Endothelial cell of umbilical vein (primary cell): ENCODE results near the gene SLC24A3. TPM values are rescaled to one million over a fixed set of nuclear protein-coding genes. Genes with fewer than 3 reads are reported as not detected.

Source experiments
- BruUV-seq: library from RNA; stranded (reverse); fragments of 400-500 nt; replicated peaks from 2 replicates; lab custom pipeline; 2021; lab: Mats Ljungman, UMichigan
- CTCF ChIA-PET: fragments of 300-600, 350-600 bp; sonication (Branson Sonifier 250); formaldehyde crosslinking; loops from one replicate; lab custom pipeline; 2021; ENCODE audit warnings: antibody characterized with exemption, inconsistent platforms; lab: Charles Lee
- POLR2A ChIA-PET: fragments of 300-600, 350-600 bp; sonication (Branson Sonifier 250); formaldehyde crosslinking; loops from one replicate; lab custom pipeline; 2021; ENCODE audit warnings: antibody characterized with exemption, inconsistent platforms; lab: Charles Lee
- DNase-seq: peaks from one replicate; pipeline ENCODE4 v3.0.0-alpha.2; 2011; ENCODE audit warnings: low read depth, low spot score
- FAIRE-seq: peaks from 2 replicates; lab custom pipeline; 2011; peaks lifted over from hg19 to GRCh38; lab: Jason Lieb, UNC
- H2AFZ ChIP-seq: 2 replicates; pipeline ENCODE4 v1.6.0; 2012; ENCODE audit warnings: low read depth, low read length, control low read depth, inconsistent platforms
- H3K27ac ChIP-seq: 2 replicates; pipeline ENCODE4 v1.5.1; 2011; ENCODE audit warnings: low read depth, mild to moderate bottlenecking, control low read depth, low read length, moderate library complexity; ENCODE audit not compliant: insufficient read depth
- H3K27me3 ChIP-seq, 2 experiments: 2 replicates each; pipeline versions ENCODE4 v1.6.0 to v1.6.1; 2011; ENCODE audit warnings: low read length in 2 of 2, mixed read lengths in 1 of 2; ENCODE audit not compliant: control insufficient read depth in 2 of 2, insufficient read depth in 2 of 2
- H3K36me3 ChIP-seq, 2 experiments: 2 replicates in 1 of 2; 3 replicates in 1 of 2; pipeline ENCODE4 v1.5.1; 2011; ENCODE audit warnings: low read length in 2 of 2, mild to moderate bottlenecking in 1 of 2, moderate library complexity in 1 of 2; ENCODE audit not compliant: control insufficient read depth in 2 of 2, insufficient read depth in 2 of 2; ENCODE audit errors: extremely low read depth in 1 of 2
- H3K4me1 ChIP-seq: 3 replicates; pipeline ENCODE4 v1.5.1; 2011; ENCODE audit warnings: mild to moderate bottlenecking, low read length; ENCODE audit not compliant: control insufficient read depth, insufficient read depth; ENCODE audit errors: extremely low read depth
- H3K4me2 ChIP-seq: 2 replicates; pipeline ENCODE4 v1.6.1; 2011; ENCODE audit warnings: low read length, control low read depth, mixed read lengths; ENCODE audit not compliant: insufficient read depth
- H3K4me3 ChIP-seq, 3 experiments: fragments of 200-600 bp in 1 of 3; sonication (generic), shearing (Covaris generic) in 1 of 3; replicated peaks in 1 of 3; 2 replicates each; pipeline ENCODE4 v1.5.1; 2011 to 2016; ENCODE audit warnings: control low read depth in 3 of 3, low read length in 3 of 3, mild to moderate bottlenecking in 2 of 3, inconsistent platforms in 1 of 3, low read depth in 1 of 3, moderate library complexity in 1 of 3; ENCODE audit not compliant: insufficient read depth in 1 of 3
- H3K79me2 ChIP-seq: 2 replicates; pipeline ENCODE4 v1.6.0; 2012; ENCODE audit warnings: low read length, inconsistent platforms; ENCODE audit not compliant: control insufficient read depth, insufficient read depth
- H3K9ac ChIP-seq: replicated peaks from 2 replicates; pipeline ENCODE3; 2011; ENCODE audit warnings: low read length, control low read depth; ENCODE audit not compliant: insufficient read depth; ENCODE audit errors: extremely low read depth
- H3K9me1 ChIP-seq: replicated peaks from 3 replicates; pipeline ENCODE4 v1.6.0; 2011; ENCODE audit warnings: mild to moderate bottlenecking, low read length; ENCODE audit not compliant: control insufficient read depth, insufficient read depth; ENCODE audit errors: extremely low read depth
- H3K9me3 ChIP-seq: replicated peaks from 2 replicates; pipeline ENCODE4 v1.5.1; 2012; ENCODE audit warnings: low read length, inconsistent platforms; ENCODE audit not compliant: control insufficient read depth, insufficient read depth
- H4K20me1 ChIP-seq: replicated peaks from 2 replicates; pipeline ENCODE3; 2011; ENCODE audit warnings: mild to moderate bottlenecking, low read length; ENCODE audit not compliant: control insufficient read depth, insufficient read depth; ENCODE audit errors: extremely low read depth
- CTCF ChIP-seq, 2 donors: IDR thresholded peaks; 1 replicate in 1 of 2; 2 replicates in 1 of 2; pipeline ENCODE4 v1.5.1; 2011; ENCODE audit warnings: low read length in 2 of 2, mild to moderate bottlenecking in 2 of 2, moderate library complexity in 2 of 2, control low read depth in 1 of 2, inconsistent platforms in 1 of 2, low read depth in 1 of 2; ENCODE audit not compliant: insufficient read depth in 1 of 2; ENCODE audit errors: extremely low read depth in 1 of 2
- EZH2 ChIP-seq: IDR thresholded peaks from 2 replicates; pipeline ENCODE4 v1.6.1; 2012; ENCODE audit warnings: borderline replicate concordance, low read depth, mild to moderate bottlenecking, moderate library complexity, low read length, inconsistent platforms; ENCODE audit not compliant: severe bottlenecking
- FOS ChIP-seq: IDR thresholded peaks from 2 replicates; pipeline ENCODE4 v1.6.1; 2011; ENCODE audit warnings: mild to moderate bottlenecking, low read length, moderate library complexity, borderline replicate concordance; ENCODE audit not compliant: insufficient read depth
- GATA2 ChIP-seq: IDR thresholded peaks from 2 replicates; pipeline ENCODE4 v1.7.0; 2011; ENCODE audit warnings: low read depth, mild to moderate bottlenecking, moderate library complexity, mixed read lengths, low read length; ENCODE audit not compliant: insufficient read length, insufficient read depth
- JUN ChIP-seq: IDR thresholded peaks from 2 replicates; pipeline ENCODE4 v1.6.1; 2011; ENCODE audit warnings: borderline replicate concordance, low read depth; ENCODE audit not compliant: insufficient read length, insufficient read depth
- MYC ChIP-seq: IDR thresholded peaks from one replicate; pipeline ENCODE4 v1.6.1; 2011; ENCODE audit warnings: mild to moderate bottlenecking, low read depth, low read length
- POLR2A ChIP-seq: IDR thresholded peaks from 2 replicates; pipeline ENCODE4 v1.6.1; 2012; ENCODE audit warnings: low read depth, mild to moderate bottlenecking, control low read depth, low read length
- POLR2AphosphoS5 ChIP-seq: IDR thresholded peaks from 2 replicates; pipeline ENCODE4 v1.6.1; 2012; ENCODE audit warnings: low read depth, mild to moderate bottlenecking, control low read depth, low read length, moderate library complexity; ENCODE audit not compliant: insufficient read depth
- dilution Hi-C: fragments of 300-500 bp; cut with MboI; formaldehyde crosslinking; loops from one replicate; pipeline ENCODE4 v1.15.0; 2019; ENCODE audit warnings: low sequenced_read_pairs; ENCODE audit not compliant: extremely low pct_ligation_motif_present
- intact Hi-C: fragments of 100-400 bp; cut with micrococcal nuclease; formaldehyde crosslinking; loops from one replicate; pipeline ENCODE4 v1.10.0; 2022
- polyA plus RNA-seq, 4 experiments: library from polyadenylated mRNA; depleted of rRNA in 3 of 4; stranded (reverse) in 3 of 4; unstranded in 1 of 4; fragments of >200 nt; gene quantifications; 2 replicates each; pipeline versions ENCODE4 v1.2.1 to v1.2.3, GENCODE V29; 2011 to 2012; ENCODE audit warnings: missing spikeins in 1 of 4
- total RNA-seq: library from RNA; stranded (reverse); gene quantifications from 2 replicates; pipeline ENCODE4 v1.2.3, GENCODE V29; 2021
- TF ChIP-seq, protein P1 (sequence below): IDR thresholded peaks from 2 replicates; pipeline ENCODE4 v1.6.1; 2011; ENCODE audit not compliant: insufficient read depth, insufficient read length

The SLC24A3 gene
- total and polyA plus RNA-seq, 2 donors (not counting 3 experiments of a cell fraction or from before 2014, with no cell fraction given), result not detected

DNA sequence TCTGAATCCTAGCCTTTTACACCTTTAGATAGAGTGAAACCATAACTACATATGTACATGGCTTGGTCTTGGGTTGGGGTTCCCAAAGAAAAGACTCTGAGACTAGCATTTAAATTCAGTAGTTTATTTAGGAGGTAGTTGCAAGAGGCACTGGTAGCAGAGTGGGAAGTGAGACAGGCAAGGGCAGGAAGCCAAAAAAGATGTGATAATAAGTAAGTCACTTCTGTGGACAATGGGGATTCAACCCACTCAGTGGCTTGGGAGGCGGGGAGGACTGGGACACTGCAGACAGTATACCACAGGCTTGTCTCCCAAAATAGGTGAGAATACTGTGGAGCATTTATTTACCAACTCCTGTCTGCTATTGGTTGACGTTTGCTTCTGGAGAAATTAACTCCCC is 131.9 kb downstream of the SLC24A3 start:
- Histone ChIP-seq H3K79me2 (no peaks in the 10 kb centered on the region), H4K20me1 (no peaks in the 10 kb centered on the region), H3K4me3 (no peak overlapping the region), H3K9ac (no peak overlapping the region), H3K4me1 (no peaks in the 10 kb centered on the region), H3K27ac (no peak overlapping the region), H3K36me3 (no peaks in the 10 kb centered on the region), H3K9me3 (no peaks in the 10 kb centered on the region), H3K9me1 (no peaks in the 10 kb centered on the region), H3K27me3 (no peaks in the 10 kb centered on the region), H2AFZ (no peak overlapping the region), H3K4me2 (no peak overlapping the region)
- CTCF ChIA-PET, result no interaction called here
- intact Hi-C loops, result no loop called here
- no peak for TF ChIP-seq GATA2
- no peak for TF ChIP-seq POLR2AphosphoS5
- FAIRE-seq (no peak), DNase-seq (no peak)
- POLR2A ChIA-PET, result no interaction called here
- BruUV-seq, result no TSS peak
- dilution Hi-C loops, result no loop called here

DNA sequence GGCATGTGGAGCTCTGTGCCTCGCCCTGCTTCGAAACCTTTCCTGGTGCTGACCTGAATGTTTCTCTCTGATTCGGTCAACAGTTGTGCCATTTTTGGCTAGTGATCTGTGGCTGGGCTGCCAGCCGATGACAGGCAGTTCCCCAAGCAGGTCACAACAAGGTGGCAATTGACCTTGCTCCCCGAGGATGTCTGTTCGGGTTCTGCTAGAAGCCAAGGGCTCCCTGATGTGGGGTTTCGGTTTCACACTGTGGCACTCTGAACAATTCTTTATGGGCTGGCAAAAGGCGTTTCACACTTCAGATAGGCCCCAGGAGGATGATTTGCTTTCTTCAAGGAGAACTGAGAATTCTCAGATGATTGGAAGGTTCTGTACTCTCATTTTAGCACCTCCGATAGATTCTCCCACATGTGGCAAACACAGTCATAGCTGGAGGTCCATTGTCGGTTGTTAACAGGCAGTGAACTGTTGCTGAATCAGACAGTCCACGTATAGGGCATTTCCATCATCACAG is 135.6 kb downstream of the SLC24A3 start:
- no peaks in the 10 kb centered on the region for H3K79me2 ChIP-seq
- H3K4me3 ChIP-seq, result no peak overlapping the region
- no peak overlapping the region for H3K9ac ChIP-seq
- FAIRE-seq (no peak), DNase-seq (no peak)
- no peaks in the 10 kb centered on the region for H3K36me3 ChIP-seq
- ChIA-PET CTCF (no interaction called here), POLR2A (no interaction called here)
- H3K9me3 ChIP-seq, result no peaks in the 10 kb centered on the region
- no peaks in the 10 kb centered on the region for H3K27me3 ChIP-seq
- H3K9me1 ChIP-seq, result no peaks in the 10 kb centered on the region
- no peak overlapping the region for H3K27ac ChIP-seq
- dilution Hi-C loops (no loop called here), intact Hi-C loops (no loop called here)
- H2AFZ ChIP-seq, result no peak overlapping the region
- H4K20me1 ChIP-seq, result no peaks in the 10 kb centered on the region
- H3K4me2 ChIP-seq, result no peak overlapping the region
- TF ChIP-seq, protein P1, sequence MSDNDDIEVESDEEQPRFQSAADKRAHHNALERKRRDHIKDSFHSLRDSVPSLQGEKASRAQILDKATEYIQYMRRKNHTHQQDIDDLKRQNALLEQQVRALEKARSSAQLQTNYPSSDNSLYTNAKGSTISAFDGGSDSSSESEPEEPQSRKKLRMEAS, result no peak
- TF ChIP-seq FOS (no peak), POLR2A (no peak), EZH2 (no peak), POLR2AphosphoS5 (no peak), JUN (no peak), MYC (no peak), CTCF (IDR thresholded peaks at IDR 0.05; ENCODE audit: extremely low read depth in 1 of 2, insufficient read depth in 1 of 2, low read depth in 1 of 2, low read length in 2 of 2) (no peak), GATA2 (no peak)
- BruUV-seq, result no TSS peak
- no peaks in the 10 kb centered on the region for H3K4me1 ChIP-seq
